Right lobe of liver (tissue), 6 donors: Measurements from ENCODE around the gene TRPM6. TPM values are rescaled to one million over a fixed set of nuclear protein-coding genes. Genes with fewer than 3 reads are reported as not detected.

Source experiments
- ATAC-seq, 4 donors: fragments of 200-7000 bp; cut with Tn5 transposase; one replicate each; pipeline ENCODE4 v1.9.1; 2020; ENCODE audit warnings: mild to moderate bottlenecking in 4 of 4, moderate library complexity in 4 of 4
- DNase-seq, 3 donors: peaks; one replicate each; pipeline ENCODE4 v3.0.0-alpha.2; 2020
- H3K27ac ChIP-seq, 3 donors: fragments of 200-600 bp; one replicate each; pipeline ENCODE4 v1.8.0; 2022
- H3K27me3 ChIP-seq, 2 donors: fragments of 200-600 bp; one replicate each; pipeline ENCODE4 v1.8.0; 2022
- H3K36me3 ChIP-seq, 4 donors: fragments of 200-600 bp; sonication (generic) in 1 of 4; one replicate each; pipeline versions ENCODE4 v1.5.1 to v1.8.0; 2017 to 2022; ENCODE audit warnings: control low read depth in 1 of 4
- H3K4me1 ChIP-seq, 4 donors: fragments of 200-600 bp; sonication (generic) in 1 of 4; one replicate each; pipeline versions ENCODE4 v1.5.1 to v1.8.0; 2017 to 2022; ENCODE audit warnings: control low read depth in 1 of 4
- H3K4me3 ChIP-seq, 3 donors: fragments of 200-600 bp; one replicate each; pipeline ENCODE4 v1.8.0; 2022
- H3K9me3 ChIP-seq, 4 donors: fragments of 200-600 bp; sonication (generic) in 1 of 4; one replicate each; pipeline versions ENCODE4 v1.5.1 to v1.8.0; 2017 to 2022; ENCODE audit warnings: control low read depth in 1 of 4
- CTCF ChIP-seq, 4 donors: fragments of 200-600 bp in 3 of 4; fragments of 450-650 bp in 1 of 4; IDR thresholded peaks; one replicate each; pipeline versions ENCODE4 v1.5.1 to v1.8.0; 2016 to 2022; ENCODE audit warnings: antibody characterized with exemption in 4 of 4, mild to moderate bottlenecking in 2 of 4
- POLR2A ChIP-seq: fragments of 450-650 bp; IDR thresholded peaks from one replicate; pipeline ENCODE4 v1.6.1; 2017; ENCODE audit warnings: antibody characterized with exemption, mild to moderate bottlenecking
- WGBS: methylation state at CpG from one replicate; pipeline ENCODE4 v1.1.6; 2018; ENCODE audit warnings: low coverage, low lambda C conversion rate; ENCODE audit not compliant: insufficient coverage; ENCODE audit errors: missing lambda C conversion rate; 5-methylcytosine and 5-hydroxymethylcytosine counted together
- intact Hi-C, 2 donors: fragments of 100-400 bp; cut with DNase I; formaldehyde crosslinking; loops; one replicate each; pipeline versions ENCODE4 v1.11.2 to v1.14.1; 2022
- small RNA-seq, 2 experiments: library from RNA; depleted of rRNA; stranded (forward); fragments of <200 nt; gene quantifications; one replicate each; pipeline ENCODE3, GENCODE V24; 2016
- total RNA-seq, 6 experiments: library from RNA; depleted of rRNA in 2 of 6; stranded (reverse); fragments of >200 nt in 2 of 6; fragmentation: NEBNext Ultra II Directional in 3 of 6; extraction: Animal tissue kit (Norgen Biotek cat#: 25700) in 3 of 6; gene quantifications; one replicate each; pipeline versions ENCODE4 v1.1.0 to v1.2.4, GENCODE V29; 2016 to 2023
- donor health status: DM: no; HTN: yes; CAD: no.
- donor health status: DM: no; HTN: no; CAD: no.
- donor health status: DM: no; HTN: no; CAD: no.
- donor health status: DM: no; HTN: yes; CAD: no.
- donor health status: DM: no; HTN: yes; CAD: no.

The TRPM6 gene
- total RNA-seq, 6 experiments from 2014 or later = 0.05 to 0.24 (median 0.15) TPM; not detected in 1

DNA sequence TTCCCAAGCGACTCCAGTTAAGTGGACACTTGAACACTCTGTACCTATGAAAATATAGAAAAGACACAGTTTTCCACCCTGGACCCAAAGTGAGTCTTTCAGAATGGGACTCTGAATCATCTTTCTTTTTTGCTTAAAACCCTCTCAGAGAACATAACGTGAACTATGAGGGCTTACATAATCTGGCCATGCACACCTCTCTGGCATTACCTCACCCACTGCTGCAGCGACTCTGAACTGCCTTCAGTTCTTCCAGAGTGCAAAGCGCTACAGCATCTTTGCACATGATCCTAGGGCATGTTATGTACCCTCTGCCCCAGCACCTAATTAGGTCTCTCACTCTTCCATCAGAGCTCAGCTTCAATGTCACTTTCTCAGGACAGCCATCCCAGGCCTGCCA, 204.4 kb downstream of the TRPM6 start:
- 65% methylated on average over 4 of the region's 4 CpGs for WGBS
- ATAC-seq (no peak), DNase-seq (no peak)
- Histone ChIP-seq H3K27me3 (no peaks in the 10 kb centered on the region), H3K9me3 (no peaks in the 10 kb centered on the region), H3K4me1 (no peaks in the 10 kb centered on the region), H3K36me3 (no peaks in the 10 kb centered on the region), H3K27ac (no peak overlapping the region), H3K4me3 (no peak overlapping the region)
- intact Hi-C loops = no loop called here
- no peak for TF ChIP-seq POLR2A

DNA sequence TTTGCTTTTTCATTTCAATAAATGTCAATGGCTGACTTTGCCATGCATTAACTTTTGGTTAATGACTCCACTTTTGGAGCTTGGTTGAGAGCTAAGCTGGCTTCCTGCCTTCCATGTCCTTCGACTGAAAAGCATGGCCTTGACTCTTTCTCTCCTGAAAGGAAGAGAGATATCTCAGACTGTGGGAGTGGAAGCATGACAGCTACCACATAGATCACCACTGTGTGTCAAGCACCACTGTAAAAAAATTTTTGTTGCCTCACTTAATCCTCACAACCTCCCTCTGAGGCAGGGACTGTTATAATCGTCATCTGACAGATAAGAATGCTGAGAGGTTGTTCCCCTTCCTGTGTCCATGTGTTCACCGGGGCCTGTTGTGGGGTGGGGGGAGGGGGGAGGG, 205.8 kb downstream of the TRPM6 start:
- intact Hi-C loops = no loop called here
- H3K27me3 ChIP-seq = no peaks in the 10 kb centered on the region
- no peak overlapping the region for H3K27ac ChIP-seq
- H3K4me1 ChIP-seq = no peaks in the 10 kb centered on the region
- ATAC-seq = no peak
- no peaks in the 10 kb centered on the region for H3K36me3 ChIP-seq
- H3K9me3 ChIP-seq = no peaks in the 10 kb centered on the region
- WGBS = 17% methylated on average over 3 of the region's 3 CpGs
- H3K4me3 ChIP-seq = no peak overlapping the region
- no peak for TF ChIP-seq CTCF (IDR thresholded peaks at IDR 0.05)
- TF ChIP-seq POLR2A = no peak
- no peak for DNase-seq

GRCh38 chr9:74674077-74674476, 213.6 kb downstream of the TRPM6 start:
- 52% methylated on average over 6 of the region's 6 CpGs for WGBS
- no peaks in the 10 kb centered on the region for H3K36me3 ChIP-seq
- H3K9me3 ChIP-seq = no peaks in the 10 kb centered on the region
- H3K27me3 ChIP-seq = no peaks in the 10 kb centered on the region
- H3K4me1 ChIP-seq = no peaks in the 10 kb centered on the region
- no peak for DNase-seq
- H3K4me3 ChIP-seq = no peak overlapping the region
- TF ChIP-seq CTCF (IDR thresholded peaks at IDR 0.05) (no peak), POLR2A (no peak)
- ATAC-seq = no peak
- H3K27ac ChIP-seq = no peak overlapping the region
- intact Hi-C loops = no loop called here

Small RNA genes lying within 50 kb of the gene (small RNA-seq; reads per million reads assigned to genes)
- gene RNU6-445P = 0 reads per million in 2 experiments

Other genes starting within 250 kb of the TRPM6 start
- gene C9orf40, start 65.0 kb upstream of the TRPM6 start, total RNA-seq = 1 to 10 TPM; 1.6 to 4.0 (median 3.0) TPM
- gene CARNMT1, start 140.4 kb upstream of the TRPM6 start, total RNA-seq = 10 to 100 TPM; 11.5 to 24.3 (median 15.5) TPM
- gene NMRK1, start 200.2 kb upstream of the TRPM6 start, total RNA-seq = 10 to 100 TPM; 19.6 to 29.9 (median 21.9) TPM
- 10 to 100 TPM; 19.7 to 34.6 (median 24.7) TPM for gene OSTF1, start 200.6 kb upstream of the TRPM6 start, total RNA-seq